GM18526 (cell line): ENCODE measurements around the gene WNT4.

Experiments
- POLR2A ChIP-seq: IDR thresholded peaks from 3 replicates; pipeline ENCODE4 v1.6.1; 2011; ENCODE audit not compliant: insufficient read length; ENCODE audit errors: extremely low read depth

WNT4 gene

GRCh38 chr1:22110016-22110415, 32.9 kb downstream of the WNT4 start:
- TF ChIP-seq POLR2A: no peak

- no peak for TF ChIP-seq POLR2A
Measured at GRCh38 chr1:22108339-22109105, 34.4 kb downstream of the WNT4 start.

DNA sequence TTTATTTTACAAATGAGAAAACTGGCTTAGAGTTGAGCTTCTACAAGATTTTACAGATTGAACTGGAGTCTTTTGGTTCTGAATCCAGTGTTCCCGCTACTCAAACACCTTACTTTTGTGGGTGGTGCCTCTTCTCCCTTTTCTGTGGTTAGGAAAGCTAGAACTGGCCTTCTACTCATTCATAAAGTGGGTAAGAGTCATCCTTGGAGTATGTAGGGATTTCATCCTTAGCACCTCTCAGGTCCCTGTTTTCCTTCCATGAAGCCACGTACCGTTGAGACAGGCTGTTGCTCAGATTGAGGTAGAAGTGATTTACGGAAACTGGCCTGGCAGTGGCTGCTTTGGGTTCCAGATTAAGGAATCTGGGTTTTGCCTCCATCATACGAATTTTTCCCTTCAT, 35.8 kb downstream of the WNT4 start:
- TF ChIP-seq POLR2A: no peak

DNA sequence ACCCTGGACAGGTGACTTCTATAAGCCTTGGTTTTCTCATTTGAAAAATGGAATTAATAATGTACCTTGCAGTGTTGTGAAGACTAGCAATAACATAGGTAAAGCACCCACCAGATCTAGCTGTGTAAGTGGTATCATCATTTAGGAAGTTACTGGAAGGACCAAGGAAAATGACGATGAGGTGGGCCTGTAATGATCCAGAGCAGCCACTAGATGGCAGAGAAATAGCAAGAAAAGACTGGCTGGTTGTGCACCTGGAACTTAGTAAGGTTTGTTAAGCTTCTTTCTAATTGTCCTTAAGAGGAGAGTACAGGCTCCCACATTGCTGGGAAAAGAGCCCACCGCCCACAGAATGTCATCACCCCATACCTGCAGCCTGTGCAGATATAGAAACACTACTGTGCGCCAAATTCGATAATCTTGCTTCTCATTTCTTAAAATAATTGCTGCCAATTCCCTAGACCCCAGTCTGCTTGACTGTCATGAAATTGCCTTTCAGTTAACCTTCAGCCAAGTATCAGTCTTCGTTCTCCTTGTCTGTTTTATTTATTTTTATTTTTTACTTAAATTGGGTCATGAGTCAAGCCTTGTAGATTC, 37.2 kb downstream of the WNT4 start:
- TF ChIP-seq POLR2A: no peak

DNA sequence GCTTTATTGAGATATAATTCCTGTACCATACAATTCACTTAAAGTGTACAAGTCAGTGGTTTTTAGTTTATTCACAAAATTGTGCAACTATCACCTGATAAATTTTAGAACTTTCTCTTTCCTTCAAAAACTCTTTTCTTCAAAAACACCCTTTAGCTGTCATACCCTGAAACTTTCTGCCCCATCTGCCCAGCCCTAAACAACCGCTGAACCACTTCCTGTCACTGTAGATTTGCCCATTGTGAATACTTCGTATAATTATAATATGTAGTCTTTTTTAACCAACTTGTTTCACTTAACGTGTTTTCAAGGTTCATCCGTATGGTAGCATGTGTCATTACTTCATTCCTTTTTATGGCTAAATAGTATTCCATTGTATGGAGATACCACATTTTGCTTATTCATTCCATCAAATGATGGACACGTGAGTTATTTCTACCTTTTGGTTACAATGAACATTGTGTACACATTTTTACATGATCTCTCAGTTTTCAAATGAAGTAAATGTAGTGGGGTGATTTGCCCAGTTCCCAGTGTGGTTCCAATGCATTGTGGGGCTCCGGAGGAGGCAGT, 37.9 kb downstream of the WNT4 start:
- TF ChIP-seq POLR2A: no peak

DNA sequence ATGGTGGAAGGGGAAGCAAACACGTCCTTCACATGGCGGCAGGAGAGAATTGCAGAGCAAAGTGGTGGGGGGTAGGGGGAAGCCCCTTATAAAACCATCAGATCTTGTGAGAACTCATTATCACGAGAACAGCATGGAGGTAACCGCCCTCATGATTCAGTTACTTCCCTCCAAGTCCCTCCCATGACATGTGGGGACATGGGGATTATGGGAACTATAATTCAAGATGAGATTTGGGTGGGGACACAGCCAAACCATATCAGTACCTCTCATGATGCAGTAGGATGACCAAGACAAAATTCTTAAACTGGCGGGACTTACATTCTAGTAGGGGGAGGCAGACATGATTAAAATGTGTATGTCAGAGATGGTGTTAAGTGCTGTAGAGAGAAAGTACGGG, 38.8 kb downstream of the WNT4 start:
- TF ChIP-seq POLR2A: no peak

- TF ChIP-seq POLR2A: no peak
Measured at GRCh38 chr1:22102746-22103145, 40.2 kb downstream of the WNT4 start.

GRCh38 chr1:22101995-22102394, 40.9 kb downstream of the WNT4 start:
- TF ChIP-seq POLR2A: no peak

DNA sequence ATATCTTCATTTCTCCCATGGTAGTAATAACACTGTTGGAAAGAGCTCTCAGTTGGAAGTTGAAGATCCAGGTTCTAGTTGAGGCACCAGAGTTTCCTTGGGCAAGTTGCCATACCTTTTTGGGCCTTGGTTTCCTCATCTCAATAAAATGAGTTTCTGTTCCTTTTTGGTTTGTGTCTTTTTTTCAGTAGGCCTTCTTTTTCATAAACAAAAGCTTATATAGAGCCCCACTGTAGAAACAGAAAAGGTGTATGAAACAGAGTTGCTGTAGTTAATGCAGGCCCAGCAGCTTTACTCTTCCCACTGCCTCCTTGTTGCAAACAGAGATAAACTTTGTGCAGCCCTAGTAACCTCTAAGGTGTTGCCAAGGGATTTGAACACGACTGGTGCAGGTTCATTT, 41.7 kb downstream of the WNT4 start:
- no peak for TF ChIP-seq POLR2A

- TF ChIP-seq POLR2A: no peak
Measured at GRCh38 chr1:22100168-22100567, 42.7 kb downstream of the WNT4 start.

- no peak for TF ChIP-seq POLR2A
Measured at GRCh38 chr1:22098752-22099151, 44.1 kb downstream of the WNT4 start.

GRCh38 chr1:22096463-22096862, 46.4 kb downstream of the WNT4 start:
- no peak for TF ChIP-seq POLR2A

GRCh38 chr1:22096036-22096435, 46.9 kb downstream of the WNT4 start:
- TF ChIP-seq POLR2A: no peak

DNA sequence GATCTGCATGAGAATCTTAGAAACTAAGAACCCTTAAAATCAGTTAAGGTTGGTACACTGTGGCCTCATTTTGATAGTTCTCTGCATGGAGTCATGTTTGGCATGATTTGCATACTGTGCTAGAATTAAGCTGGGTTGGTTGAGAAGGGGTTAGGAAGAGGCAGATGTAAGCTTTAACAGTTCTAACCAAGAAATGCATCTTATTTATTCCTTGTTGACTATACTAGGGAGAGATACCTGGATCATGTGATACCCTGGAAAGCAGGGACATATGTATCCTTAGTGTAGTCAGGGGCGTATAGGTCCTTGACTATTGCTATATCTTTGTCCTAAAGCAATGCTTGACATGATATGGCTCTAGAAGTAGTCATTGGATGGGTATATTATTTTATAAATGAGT, 49.4 kb downstream of the WNT4 start:
- no peak for TF ChIP-seq POLR2A

DNA sequence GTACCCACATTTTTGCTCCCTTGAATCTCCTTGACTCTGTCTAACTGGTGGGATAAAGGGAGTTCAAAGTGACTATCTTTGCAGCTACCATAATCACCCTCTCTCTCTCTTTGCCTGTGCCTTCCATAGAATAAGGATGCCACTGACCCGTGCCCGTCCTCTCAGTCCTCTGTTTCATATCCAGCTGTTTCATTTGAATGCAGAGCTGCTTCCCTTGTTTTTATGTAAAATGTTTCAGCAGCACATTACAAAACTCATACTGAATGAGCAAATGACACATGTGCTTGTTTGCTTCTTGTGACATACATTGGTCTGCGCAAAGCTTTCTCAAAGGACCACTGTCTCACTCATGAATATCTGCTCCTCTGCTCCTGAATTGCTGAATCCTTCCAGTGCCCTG, 52.0 kb downstream of the WNT4 start:
- TF ChIP-seq POLR2A: no peak

GRCh38 chr1:22089787-22090186, 53.1 kb downstream of the WNT4 start:
- no peak for TF ChIP-seq POLR2A
